OCI-LY7 (cell line): ENCODE measurements around the gene PCDH9.

Experiments
- CTCF ChIP-seq: fragments of 200-600 bp; sonication (generic); conservative IDR thresholded peaks from 2 replicates; pipeline ENCODE4 v1.5.1; 2014; ENCODE audit warnings: mild to moderate bottlenecking, antibody characterized with exemption, low read length, moderate library complexity, mixed read lengths
- EZH2phosphoT487 ChIP-seq: fragments of 200-600 bp; sonication (generic); IDR thresholded peaks from 2 replicates; pipeline ENCODE4 v1.6.1; 2018; ENCODE audit warnings: low read depth, borderline replicate concordance, mild to moderate bottlenecking, mixed run types, antibody characterized with exemption, low read length, moderate library complexity, mixed read lengths

- TF ChIP-seq CTCF (no peak), EZH2phosphoT487 (no peak)
Measured at GRCh38 chr13:66475061-66475460, 755.1 kb downstream of the PCDH9 start.
